GM18951 (cell line): ENCODE data around the gene SDSL.

ENCODE experiments used
- POLR2A ChIP-seq: IDR thresholded peaks from 4 replicates; pipeline ENCODE4 v1.6.1; 2011; ENCODE audit warnings: mild to moderate bottlenecking; ENCODE audit not compliant: insufficient read length, insufficient read depth; ENCODE audit errors: extremely low read depth
- in situ Hi-C: fragments of 300-500 bp; cut with MboI; formaldehyde crosslinking; loops from one replicate; pipeline ENCODE4 v1.12.0; 2022; ENCODE audit warnings: low sequenced_read_pairs, mixed read lengths, inconsistent platforms; ENCODE audit not compliant: unreplicated experiment

The SDSL gene

GRCh38 chr12:113456199-113456598 is 34.0 kb downstream of the SDSL start:
- in situ Hi-C loops, result loop anchor here (25.0 kb wide), 1 partner anchor 456 kb away; no protein-coding TSS in a partner anchor
- TF ChIP-seq POLR2A, result no peak

GRCh38 chr12:113456761-113457160 is 34.6 kb downstream of the SDSL start:
- in situ Hi-C loops, result loop anchor here (25.0 kb wide), 1 partner anchor 456 kb away; no protein-coding TSS in a partner anchor
- TF ChIP-seq POLR2A, result no peak

DNA sequence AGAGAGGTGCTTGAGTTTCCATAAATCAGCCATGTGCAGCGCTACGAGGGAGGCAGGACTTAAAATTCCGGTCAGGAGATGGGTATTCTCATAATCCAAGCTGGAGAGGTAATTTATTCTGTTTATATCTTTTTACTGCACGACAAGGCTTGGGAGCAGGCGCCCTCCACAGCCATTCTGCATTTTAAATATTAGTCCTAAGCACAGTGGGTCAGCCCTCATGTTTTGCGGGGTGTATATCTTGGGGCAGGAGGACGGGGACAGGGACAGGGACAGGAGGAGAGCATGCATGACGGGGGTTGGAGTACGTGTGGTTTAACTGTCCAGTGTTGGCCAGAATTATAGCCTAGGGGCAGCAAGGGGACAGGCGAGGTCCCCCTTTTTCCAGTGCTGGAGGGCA is 35.0 kb downstream of the SDSL start:
- in situ Hi-C loops, result loop anchor here (25.0 kb wide), 1 partner anchor 455 kb away; no protein-coding TSS in a partner anchor
- no peak for TF ChIP-seq POLR2A

DNA sequence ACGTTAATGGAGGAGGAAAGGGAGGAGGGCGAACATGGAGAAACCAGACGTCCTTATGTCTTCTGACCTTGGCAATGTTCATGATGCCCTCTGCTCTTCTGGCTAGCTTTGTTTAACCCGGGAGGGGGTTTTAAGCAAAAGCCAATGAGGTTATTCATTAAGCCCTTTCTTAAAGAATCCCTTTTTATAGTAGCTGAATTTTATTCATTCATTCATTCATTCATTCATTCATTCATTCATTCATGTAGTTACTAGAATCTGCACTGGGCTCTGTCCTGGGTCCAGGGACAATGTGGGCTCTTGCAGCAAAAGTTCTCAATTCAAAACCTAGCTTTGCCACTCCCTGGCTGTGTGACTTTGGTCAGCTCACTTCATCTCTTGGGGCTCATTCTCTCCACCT is 35.5 kb downstream of the SDSL start:
- in situ Hi-C loops, result loop anchor here (25.0 kb wide), 1 partner anchor 455 kb away; no protein-coding TSS in a partner anchor
- no peak for TF ChIP-seq POLR2A

DNA sequence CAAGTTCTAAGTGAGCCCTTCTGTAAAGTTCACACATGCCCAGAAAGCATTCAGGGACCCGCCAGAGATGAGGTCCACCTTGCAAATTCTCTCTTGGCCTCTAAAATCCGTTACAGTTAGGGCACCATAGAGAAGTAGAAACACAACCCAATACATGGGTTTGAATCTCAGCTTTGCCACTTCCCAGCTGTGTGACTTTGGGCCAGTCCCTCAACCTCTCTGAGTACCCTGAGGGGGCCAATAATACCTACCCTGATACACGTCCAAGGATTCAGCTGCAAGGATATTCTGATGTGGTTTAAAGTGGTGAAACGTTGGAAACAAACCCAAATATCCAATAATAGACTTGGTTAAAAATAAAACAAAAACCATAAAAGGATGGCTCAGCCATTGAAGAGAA is 37.8 kb downstream of the SDSL start:
- no peak for TF ChIP-seq POLR2A
- in situ Hi-C loops, result loop anchor here (25.0 kb wide), 1 partner anchor 452 kb away; no protein-coding TSS in a partner anchor

GRCh38 chr12:113461666-113462065 is 39.5 kb downstream of the SDSL start:
- in situ Hi-C loops, result loop anchor here (25.0 kb wide), 1 partner anchor 451 kb away; no protein-coding TSS in a partner anchor

DNA sequence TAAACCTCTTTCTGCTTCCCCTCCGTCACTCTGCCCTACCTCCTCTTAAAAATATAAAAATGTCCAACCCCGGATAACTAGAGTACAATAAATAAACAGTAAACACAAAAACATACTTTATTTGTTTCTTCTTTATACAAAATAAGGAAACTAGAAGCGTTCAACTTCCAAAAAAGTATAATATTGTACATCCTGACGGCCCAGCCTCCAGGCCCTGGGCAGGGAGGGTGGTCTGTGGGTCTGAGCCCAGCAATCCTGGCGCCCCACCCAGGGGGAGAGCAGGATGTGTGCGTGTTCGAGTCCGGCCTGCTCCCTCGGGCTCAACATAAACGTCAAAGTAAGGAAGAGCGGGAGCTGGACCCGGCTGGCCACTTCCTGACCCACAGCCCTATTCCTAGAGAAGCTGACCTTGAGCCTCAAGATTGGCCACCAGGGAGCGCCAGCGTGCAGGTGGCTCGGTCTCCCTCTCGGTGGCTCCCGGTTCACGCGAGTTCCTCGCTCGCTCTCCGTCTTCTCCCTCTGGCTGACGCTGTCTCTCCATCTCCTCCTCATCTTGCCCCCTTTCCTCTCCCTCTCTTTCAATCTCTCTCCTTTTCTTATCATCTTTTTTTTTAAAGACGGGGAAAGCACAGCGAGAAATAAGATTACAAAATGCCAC is 40.1 kb downstream of the SDSL start:
- in situ Hi-C loops, result loop anchor here (25.0 kb wide), 1 partner anchor 450 kb away; no protein-coding TSS in a partner anchor
- TF ChIP-seq POLR2A, result no peak

More at GRCh38 chr12:113461666-113462065, 39.5 kb downstream of the SDSL start:
- no peak for TF ChIP-seq POLR2A

DNA sequence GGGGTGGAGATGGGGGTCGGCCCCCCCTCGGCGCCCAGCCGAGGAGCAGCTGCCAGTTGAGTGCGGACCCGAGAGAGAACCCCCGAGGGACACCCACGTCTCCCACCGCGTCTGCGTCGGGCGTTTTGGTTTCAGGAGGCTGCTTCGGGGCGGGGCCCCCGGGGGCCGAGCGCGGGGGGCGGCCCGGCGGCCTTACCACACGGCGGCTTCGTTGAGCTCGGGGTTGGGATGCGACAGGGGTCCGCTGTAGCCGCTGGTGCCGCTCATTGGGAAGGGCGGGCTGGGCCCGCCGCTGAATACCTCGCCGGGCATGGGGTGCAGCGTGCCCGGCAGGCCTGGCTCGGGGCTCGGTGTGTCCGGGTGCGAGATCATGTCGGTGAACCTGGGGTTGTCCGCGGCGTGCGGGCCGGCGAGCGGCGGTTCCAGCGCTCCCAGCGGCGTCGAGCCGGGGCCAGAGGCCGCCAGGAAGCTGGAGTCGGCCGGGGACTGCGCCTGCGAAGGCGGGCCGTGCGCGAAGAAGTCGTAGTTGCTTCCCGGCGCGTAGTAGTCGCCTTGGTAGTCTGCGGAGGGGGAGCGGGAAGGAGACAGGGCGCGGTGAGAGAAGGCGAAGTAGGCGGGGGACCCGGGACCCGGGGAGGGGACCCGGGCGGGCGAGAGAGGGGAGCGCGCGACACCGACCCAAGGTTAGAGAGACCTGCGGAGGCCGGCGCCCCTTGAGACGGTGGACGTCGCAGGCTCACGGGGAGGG is 41.0 kb downstream of the SDSL start:
- in situ Hi-C loops, result loop anchor here (25.0 kb wide), 1 partner anchor 449 kb away; no protein-coding TSS in a partner anchor
- no peak for TF ChIP-seq POLR2A

GRCh38 chr12:113463746-113464451 is 41.7 kb downstream of the SDSL start:
- TF ChIP-seq POLR2A, result no peak
- in situ Hi-C loops, result loop anchor here (25.0 kb wide), 1 partner anchor 448 kb away; no protein-coding TSS in a partner anchor

GRCh38 chr12:113464452-113464775 is 42.2 kb downstream of the SDSL start:
- in situ Hi-C loops, result loop anchor here (25.0 kb wide), 1 partner anchor 448 kb away; no protein-coding TSS in a partner anchor
- TF ChIP-seq POLR2A, result no peak

- in situ Hi-C loops, result loop anchor here (25.0 kb wide), 1 partner anchor 447 kb away; no protein-coding TSS in a partner anchor
- no peak for TF ChIP-seq POLR2A
These were observed 42.9 kb downstream of the SDSL start for GRCh38 chr12:113464852-113465719.

- in situ Hi-C loops, result loop anchor here (25.0 kb wide), 1 partner anchor 446 kb away; no protein-coding TSS in a partner anchor
- no peak for TF ChIP-seq POLR2A
These were observed 43.8 kb downstream of the SDSL start for GRCh38 chr12:113465808-113466453.
